ENCODE data around the gene NUFIP2. TPM values are rescaled to one million over a fixed set of nuclear protein-coding genes. Genes with fewer than 3 reads are reported as not detected.
A peak's percentile ranks its signal among the peaks of the same experiment; 100 is the strongest.
"Not testable (repeated sequence)": the region's sequence is repeated elsewhere in the genome, so short reads cannot be mapped to it uniquely, and the experiment has no call there.

The NUFIP2 gene, protein sequence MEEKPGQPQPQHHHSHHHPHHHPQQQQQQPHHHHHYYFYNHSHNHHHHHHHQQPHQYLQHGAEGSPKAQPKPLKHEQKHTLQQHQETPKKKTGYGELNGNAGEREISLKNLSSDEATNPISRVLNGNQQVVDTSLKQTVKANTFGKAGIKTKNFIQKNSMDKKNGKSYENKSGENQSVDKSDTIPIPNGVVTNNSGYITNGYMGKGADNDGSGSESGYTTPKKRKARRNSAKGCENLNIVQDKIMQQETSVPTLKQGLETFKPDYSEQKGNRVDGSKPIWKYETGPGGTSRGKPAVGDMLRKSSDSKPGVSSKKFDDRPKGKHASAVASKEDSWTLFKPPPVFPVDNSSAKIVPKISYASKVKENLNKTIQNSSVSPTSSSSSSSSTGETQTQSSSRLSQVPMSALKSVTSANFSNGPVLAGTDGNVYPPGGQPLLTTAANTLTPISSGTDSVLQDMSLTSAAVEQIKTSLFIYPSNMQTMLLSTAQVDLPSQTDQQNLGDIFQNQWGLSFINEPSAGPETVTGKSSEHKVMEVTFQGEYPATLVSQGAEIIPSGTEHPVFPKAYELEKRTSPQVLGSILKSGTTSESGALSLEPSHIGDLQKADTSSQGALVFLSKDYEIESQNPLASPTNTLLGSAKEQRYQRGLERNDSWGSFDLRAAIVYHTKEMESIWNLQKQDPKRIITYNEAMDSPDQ
- total RNA-seq: 10 to 100 TPM; 39.2 to 87.8 (median 54.1) TPM

DNA sequence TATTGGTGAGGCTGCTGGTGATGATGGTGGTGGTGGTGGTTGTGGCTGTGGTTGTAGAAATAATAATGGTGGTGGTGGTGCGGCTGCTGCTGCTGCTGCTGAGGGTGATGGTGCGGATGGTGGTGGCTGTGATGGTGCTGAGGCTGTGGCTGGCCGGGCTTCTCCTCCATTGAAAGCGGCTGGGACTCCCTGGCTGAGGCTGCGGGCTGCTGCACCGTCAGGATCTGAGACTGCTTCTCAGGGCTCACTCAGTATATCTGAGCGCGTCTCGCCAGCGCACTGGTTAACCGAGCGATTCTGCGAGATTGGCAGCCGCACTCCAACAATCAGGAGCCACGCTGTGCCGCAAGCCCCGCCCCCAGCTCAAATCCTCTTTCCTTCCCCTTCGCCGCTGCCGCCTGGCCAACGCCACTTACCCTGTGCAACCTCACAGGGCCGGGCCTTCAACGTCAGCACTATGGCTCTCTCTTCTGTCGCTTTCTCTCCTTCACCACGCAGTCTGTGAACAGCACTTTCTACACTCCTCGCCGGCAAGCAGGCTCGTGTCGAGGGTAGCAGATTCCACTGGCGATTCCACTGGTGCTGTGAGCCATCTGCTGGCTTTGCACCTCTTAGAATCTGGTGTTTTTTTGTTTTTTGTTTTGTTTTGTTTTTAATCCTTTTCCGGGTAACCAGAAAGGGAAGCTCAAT is at the start of gene NUFIP2:
Gene NUFIP2, minus strand, starts transcription at position 259 of the 690 bp plus-strand sequence. Its CDS starts 89 bp downstream, at position 170.
- Histone ChIP-seq H3K4me3 (peak within 1 kb of the TSS; percentile 53 to 68 (median 63)), H3K4me1 (replicated peaks in 1 of 2) (peaks cover 4 to 11% of the 10 kb centered on the region in 2 donors), H3K27ac (peak within 1 kb of the TSS; percentile 92 to 97)
- peak; percentile 81 to 91 (median 88) for ATAC-seq (replicated peaks in 6 of 8)
- in situ Hi-C loops (cut with MboI; ENCODE audit: low pct_unique_long_range_greater_than_20kb in 2 of 9, low sequenced_read_pairs in 9 of 9, unreplicated experiment in 9 of 9): no loop called here
- WGBS, 10 experiments: 0 to 8% (median 0%) methylated on average over 1 to 6 of the region's 31 CpGs; no CpG with 5 or more reads in 2 of the 10 experiments

DNA sequence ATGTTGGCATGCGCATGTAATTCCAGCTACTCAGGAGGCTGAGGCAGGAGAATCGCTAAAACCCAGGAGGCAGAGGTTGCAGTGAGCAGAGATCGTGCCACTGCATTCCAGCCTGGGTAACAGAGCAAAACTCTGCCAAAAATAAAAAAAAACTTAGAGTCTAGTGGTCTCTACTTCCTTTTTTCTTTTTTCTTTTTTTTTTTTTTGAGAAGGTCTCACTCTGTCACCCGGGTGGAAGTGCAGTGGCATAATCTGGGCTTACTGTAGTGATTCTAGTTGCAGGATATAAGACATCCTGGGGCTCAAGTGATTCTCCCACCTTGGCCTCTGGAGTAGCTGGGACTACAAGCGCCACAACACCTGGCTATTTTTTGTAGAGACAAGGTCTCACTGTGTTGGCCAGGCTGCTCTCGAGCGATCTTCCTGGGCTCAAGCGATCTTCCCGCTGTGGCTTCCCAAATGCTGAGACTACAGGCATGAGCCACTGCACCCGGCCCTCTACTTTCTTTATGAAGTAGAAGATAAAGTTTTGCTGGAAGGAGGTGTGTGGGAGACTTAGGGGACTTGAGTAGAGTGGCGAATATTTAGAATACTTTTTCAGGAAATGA is 48.3 kb upstream of the NUFIP2 start:
- no peak overlapping the region for H3K4me3 ChIP-seq
- in situ Hi-C loops (cut with MboI; ENCODE audit: low pct_unique_long_range_greater_than_20kb in 2 of 9, low sequenced_read_pairs in 9 of 9, unreplicated experiment in 9 of 9): no loop called here
- H3K27ac ChIP-seq: no peak overlapping the region
- no peak for ATAC-seq (replicated peaks in 6 of 8)
- 45 to 94% (median 82%) methylated on average over 1 to 9 of the region's 11 CpGs; no CpG with 5 or more reads in 1 of the 10 experiments for WGBS, 10 experiments
- no peaks in the 10 kb centered on the region for H3K4me1 ChIP-seq (replicated peaks in 1 of 2)

DNA sequence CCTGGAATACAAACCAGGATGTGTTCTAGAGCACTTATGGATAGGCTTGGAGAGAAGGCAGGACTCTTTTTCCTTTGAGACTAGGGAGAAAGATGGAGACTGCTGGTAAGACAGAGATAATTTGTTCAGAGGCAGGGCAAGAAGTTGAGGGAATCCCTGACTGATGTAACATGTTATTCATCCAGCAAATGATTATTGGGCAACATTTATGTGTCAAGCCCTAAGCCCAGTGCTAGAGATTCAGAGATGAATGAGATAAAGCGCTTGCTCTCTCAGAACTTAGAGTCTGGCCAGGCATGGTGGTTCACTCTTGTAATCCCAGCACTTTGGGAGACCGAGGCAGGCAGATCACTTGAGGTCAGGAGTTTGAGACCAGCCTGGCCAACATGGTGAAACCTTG is 47.8 kb upstream of the NUFIP2 start:
- Histone ChIP-seq H3K4me1 (replicated peaks in 1 of 2) (no peaks in the 10 kb centered on the region), H3K27ac (no peak overlapping the region), H3K4me3 (no peak overlapping the region)
- 50 to 100% (median 83%) methylated on average over 1 of the region's 2 CpGs; no CpG with 5 or more reads in 4 of the 10 experiments for WGBS, 10 experiments
- in situ Hi-C loops (cut with MboI; ENCODE audit: low pct_unique_long_range_greater_than_20kb in 2 of 9, low sequenced_read_pairs in 9 of 9, unreplicated experiment in 9 of 9): no loop called here
- peak in 2 of 8 experiments; percentile 30 to 41 for ATAC-seq (replicated peaks in 6 of 8)

DNA sequence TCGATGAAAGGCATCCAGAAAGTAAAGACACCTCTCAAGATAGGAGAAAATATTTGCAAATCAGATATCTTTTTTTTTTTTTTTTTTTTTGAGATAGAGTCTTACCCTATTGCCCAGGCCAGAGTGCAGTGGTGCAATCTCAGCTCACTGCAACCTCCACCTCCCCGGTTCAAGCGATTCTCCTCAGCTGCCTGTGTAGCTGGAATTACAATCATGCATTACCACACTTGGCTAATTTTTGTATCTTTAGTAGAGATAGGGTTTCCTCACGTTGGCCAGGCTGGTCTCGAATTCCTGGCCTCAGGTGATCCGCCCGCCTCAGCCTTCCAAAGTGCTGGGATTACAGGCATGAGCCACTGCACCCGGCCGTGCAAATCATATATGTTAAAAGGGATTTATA is 45.1 kb upstream of the NUFIP2 start:
- H3K27ac ChIP-seq; ATAC-seq (replicated peaks in 6 of 8); H3K4me1 ChIP-seq (replicated peaks in 1 of 2); H3K4me3 ChIP-seq; in situ Hi-C loops (cut with MboI; ENCODE audit: low pct_unique_long_range_greater_than_20kb in 2 of 9, low sequenced_read_pairs in 9 of 9, unreplicated experiment in 9 of 9): not testable (repeated sequence)
- 33 to 100% (median 74%) methylated on average over 3 to 9 of the region's 9 CpGs for WGBS, 10 experiments

DNA sequence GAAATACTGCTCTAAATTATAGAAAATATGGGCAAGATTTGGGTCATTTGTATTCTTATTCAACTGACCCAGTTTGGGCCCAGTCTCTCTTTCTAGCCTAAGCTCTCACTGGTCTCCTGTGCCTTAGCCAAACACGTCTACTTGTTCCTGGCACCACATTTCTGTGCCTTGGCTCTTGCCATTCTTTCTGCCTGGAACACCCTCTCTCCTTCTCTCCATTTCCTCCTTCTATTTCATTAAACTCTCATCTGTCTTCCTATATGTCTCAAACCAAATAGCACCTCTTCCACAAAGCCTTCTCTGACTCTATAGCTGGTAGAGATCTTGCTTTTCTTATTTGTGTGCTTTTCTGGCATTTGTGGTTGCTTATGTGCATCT is 37.7 kb upstream of the NUFIP2 start:
- WGBS, 10 experiments: 0 to 80% (median 70%) methylated on average over 1 of the region's 1 CpG; no CpG with 5 or more reads in 6 of the 10 experiments
- H3K4me1 ChIP-seq (replicated peaks in 1 of 2): no peaks in the 10 kb centered on the region
- H3K27ac ChIP-seq: no peak overlapping the region
- no peak overlapping the region for H3K4me3 ChIP-seq
- ATAC-seq (replicated peaks in 6 of 8): no peak
- in situ Hi-C loops (cut with MboI; ENCODE audit: low pct_unique_long_range_greater_than_20kb in 2 of 9, low sequenced_read_pairs in 9 of 9, unreplicated experiment in 9 of 9): no loop called here

DNA sequence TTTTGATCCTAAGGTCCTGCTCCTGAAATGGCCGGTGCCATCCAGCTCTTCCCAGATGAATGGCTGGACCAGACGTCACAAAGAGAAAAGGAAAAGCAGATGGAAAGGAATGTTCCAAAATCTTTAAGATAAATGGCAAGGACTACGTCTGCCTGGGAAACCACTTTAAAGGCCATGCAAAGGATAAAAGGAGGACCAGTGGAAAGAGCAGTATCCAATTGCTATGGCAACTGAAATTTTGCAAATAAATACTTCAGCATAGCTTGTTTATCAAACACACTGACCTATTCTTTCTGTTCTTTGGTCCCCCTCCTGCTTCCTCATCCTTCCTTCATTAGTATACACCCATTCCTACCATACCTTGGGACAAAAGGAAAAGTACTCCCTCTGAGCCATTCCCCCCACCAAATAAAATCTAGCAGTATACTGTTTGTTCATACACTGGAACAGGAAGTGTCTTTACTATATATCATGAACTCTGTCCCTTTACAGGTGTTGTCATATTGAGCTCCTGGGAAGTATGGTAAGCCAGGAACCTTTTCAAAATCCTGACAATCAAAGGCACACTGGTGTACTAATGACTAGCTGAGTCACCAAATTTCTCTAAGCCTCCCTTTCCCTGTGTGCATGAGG is 37.2 kb upstream of the NUFIP2 start:
- no peaks in the 10 kb centered on the region for H3K4me1 ChIP-seq (replicated peaks in 1 of 2)
- H3K4me3 ChIP-seq: no peak overlapping the region
- WGBS, 10 experiments: 24 to 100% (median 57%) methylated on average over 1 to 3 of the region's 3 CpGs; no CpG with 5 or more reads in 2 of the 10 experiments
- H3K27ac ChIP-seq: no peak overlapping the region
- in situ Hi-C loops (cut with MboI; ENCODE audit: low pct_unique_long_range_greater_than_20kb in 2 of 9, low sequenced_read_pairs in 9 of 9, unreplicated experiment in 9 of 9): no loop called here
- no peak for ATAC-seq (replicated peaks in 6 of 8)

DNA sequence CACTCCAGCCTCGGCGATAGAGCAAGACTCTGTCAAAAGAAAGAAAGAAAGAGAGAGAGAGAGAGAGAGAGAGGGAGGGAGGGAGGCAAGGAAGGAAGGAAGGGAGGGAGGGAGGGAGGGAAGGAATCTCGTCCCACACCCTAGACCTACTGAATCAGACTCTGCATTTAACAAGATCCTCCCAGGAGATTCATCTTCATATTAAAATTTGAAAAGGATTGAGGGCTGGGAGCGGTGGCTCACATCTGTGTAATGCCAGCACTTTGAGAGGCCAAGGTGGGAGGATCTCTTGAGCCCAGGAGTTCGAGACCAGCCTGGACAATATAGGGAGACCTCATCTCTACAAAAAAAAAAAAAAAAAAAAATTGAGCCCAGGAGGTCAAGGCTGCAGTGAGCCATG is 33.5 kb upstream of the NUFIP2 start:
- in situ Hi-C loops (cut with MboI; ENCODE audit: low pct_unique_long_range_greater_than_20kb in 2 of 9, low sequenced_read_pairs in 9 of 9, unreplicated experiment in 9 of 9): no loop called here
- Histone ChIP-seq H3K4me3 (no peak overlapping the region), H3K27ac (no peak overlapping the region), H3K4me1 (replicated peaks in 1 of 2) (no peaks in the 10 kb centered on the region)
- ATAC-seq (replicated peaks in 6 of 8): peak in 3 of 8 experiments; percentile 40 to 96 (median 89)
- 3 to 80% (median 57%) methylated on average over 1 to 4 of the region's 5 CpGs; no CpG with 5 or more reads in 6 of the 10 experiments for WGBS, 10 experiments

DNA sequence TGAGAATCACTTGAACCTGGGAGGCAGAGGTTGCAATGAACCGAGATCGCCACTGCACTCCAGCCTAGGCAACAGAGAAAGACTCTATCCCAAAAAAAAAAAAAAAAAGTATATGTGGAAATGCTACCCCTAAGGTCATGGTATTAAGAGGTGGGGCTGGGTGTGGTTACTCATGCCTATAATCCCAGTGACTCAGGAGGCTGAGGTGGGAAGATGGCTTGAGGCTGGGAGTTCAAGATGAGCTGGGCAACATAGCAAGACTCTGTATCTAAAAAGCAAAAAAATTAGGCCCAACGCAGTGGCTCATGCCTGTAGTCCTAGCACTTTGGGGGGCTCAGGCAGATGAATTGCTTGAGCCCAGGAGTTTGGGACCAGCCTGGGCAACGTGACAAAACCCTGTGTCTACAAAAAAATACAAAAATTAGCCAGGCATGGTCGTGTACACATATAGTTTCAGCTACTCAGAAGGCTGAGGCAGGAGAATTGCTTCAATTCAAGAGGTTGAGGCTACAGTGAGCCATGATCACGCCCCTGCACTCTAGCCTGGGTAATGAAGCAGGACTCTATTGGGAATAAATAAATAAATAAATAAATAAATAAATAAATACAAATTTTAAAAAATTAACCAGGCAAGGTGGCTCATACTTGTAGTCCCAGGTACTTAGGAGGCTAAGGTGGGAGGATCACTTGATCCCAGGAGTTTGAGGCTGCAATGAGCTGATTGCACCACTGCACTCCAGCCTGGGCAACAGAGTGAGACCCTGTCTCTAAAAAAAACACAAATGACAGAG is 32.3 kb upstream of the NUFIP2 start:
- WGBS, 10 experiments: 60 to 100% (median 79%) methylated on average over 1 to 5 of the region's 6 CpGs; no CpG with 5 or more reads in 1 of the 10 experiments
- no peak for ATAC-seq (replicated peaks in 6 of 8)
- no peak overlapping the region for H3K27ac ChIP-seq
- H3K4me1 ChIP-seq (replicated peaks in 1 of 2): no peaks in the 10 kb centered on the region
- in situ Hi-C loops (cut with MboI; ENCODE audit: low pct_unique_long_range_greater_than_20kb in 2 of 9, low sequenced_read_pairs in 9 of 9, unreplicated experiment in 9 of 9): no loop called here
- no peak overlapping the region for H3K4me3 ChIP-seq

DNA sequence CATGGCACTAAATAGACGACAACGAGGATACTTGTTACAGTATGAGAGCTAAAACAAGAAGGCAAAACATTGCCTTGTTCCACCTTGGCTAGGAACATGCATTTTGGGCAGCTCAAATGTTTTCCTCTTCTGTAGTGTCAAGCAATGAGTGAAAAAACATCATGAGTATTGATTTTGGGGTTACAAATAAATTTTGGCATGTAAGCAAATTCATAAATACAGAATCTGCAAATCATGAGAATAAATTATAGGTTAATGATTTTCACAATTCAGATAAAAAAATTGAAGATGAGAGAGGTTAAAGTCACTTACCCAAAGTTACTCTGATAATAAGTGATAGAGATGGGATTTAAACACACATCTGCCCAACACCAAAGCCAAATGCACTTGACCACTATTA is 28.4 kb upstream of the NUFIP2 start:
- H3K4me3 ChIP-seq: no peak overlapping the region
- ATAC-seq (replicated peaks in 6 of 8): no peak
- H3K27ac ChIP-seq: no peak overlapping the region
- no peaks in the 10 kb centered on the region for H3K4me1 ChIP-seq (replicated peaks in 1 of 2)
- 35 to 83% (median 71%) methylated on average over 2 of the region's 2 CpGs; no CpG with 5 or more reads in 2 of the 10 experiments for WGBS, 10 experiments
- in situ Hi-C loops (cut with MboI; ENCODE audit: low pct_unique_long_range_greater_than_20kb in 2 of 9, low sequenced_read_pairs in 9 of 9, unreplicated experiment in 9 of 9): no loop called here

DNA sequence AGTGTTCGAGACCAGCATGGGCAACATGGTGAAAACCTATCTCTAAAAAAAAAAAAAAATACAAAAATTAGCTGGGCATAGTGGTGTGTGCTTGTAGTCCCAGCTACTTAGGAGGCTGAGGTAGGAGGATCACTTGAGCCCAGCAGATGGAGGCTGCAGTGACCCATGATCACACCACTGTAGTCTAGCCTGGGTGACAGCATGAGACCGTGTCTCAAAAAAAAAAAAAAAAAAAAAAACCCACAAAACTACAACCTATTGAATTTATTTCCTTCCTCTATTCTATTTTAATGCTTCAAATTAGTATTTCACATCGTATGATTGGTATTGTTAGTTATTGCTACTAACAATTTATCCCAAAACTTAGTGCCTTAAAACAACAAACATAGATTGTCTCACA is 9.4 kb upstream of the NUFIP2 start:
- Histone ChIP-seq H3K27ac (no peak overlapping the region), H3K4me1 (replicated peaks in 1 of 2) (no peaks in the 10 kb centered on the region), H3K4me3 (no peak overlapping the region)
- 50 to 100% (median 89%) methylated on average over 1 to 3 of the region's 3 CpGs; no CpG with 5 or more reads in 3 of the 10 experiments for WGBS, 10 experiments
- ATAC-seq (replicated peaks in 6 of 8): no peak
- in situ Hi-C loops (cut with MboI; ENCODE audit: low pct_unique_long_range_greater_than_20kb in 2 of 9, low sequenced_read_pairs in 9 of 9, unreplicated experiment in 9 of 9): no loop called here

DNA sequence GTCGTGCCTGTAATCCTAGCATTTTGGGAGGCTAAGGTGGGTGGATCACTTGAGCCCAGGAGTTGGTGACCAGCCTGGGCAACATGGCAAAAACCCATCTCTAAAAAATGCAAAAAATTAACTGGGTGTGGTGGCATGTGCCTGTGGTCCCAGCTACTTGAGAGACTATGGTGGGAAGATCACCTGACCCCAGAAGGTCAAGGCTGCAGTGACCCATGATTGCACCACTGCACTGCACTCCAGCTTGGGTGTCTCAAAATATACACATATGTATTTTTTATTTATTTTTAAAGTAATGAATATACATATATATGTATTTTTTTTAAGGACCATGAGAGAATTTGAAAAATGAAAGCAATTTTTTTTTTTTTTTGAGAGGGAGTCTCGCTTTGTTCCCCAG is 5.1 kb upstream of the NUFIP2 start:
- H3K27ac ChIP-seq: no peak overlapping the region
- no peak for ATAC-seq (replicated peaks in 6 of 8)
- H3K4me3 ChIP-seq: no peak overlapping the region
- H3K4me1 ChIP-seq (replicated peaks in 1 of 2): no peaks in the 10 kb centered on the region
- in situ Hi-C loops (cut with MboI; ENCODE audit: low pct_unique_long_range_greater_than_20kb in 2 of 9, low sequenced_read_pairs in 9 of 9, unreplicated experiment in 9 of 9): no loop called here
- WGBS, 10 experiments: 60 to 100% (median 90%) methylated on average over 1 to 2 of the region's 2 CpGs; no CpG with 5 or more reads in 6 of the 10 experiments

DNA sequence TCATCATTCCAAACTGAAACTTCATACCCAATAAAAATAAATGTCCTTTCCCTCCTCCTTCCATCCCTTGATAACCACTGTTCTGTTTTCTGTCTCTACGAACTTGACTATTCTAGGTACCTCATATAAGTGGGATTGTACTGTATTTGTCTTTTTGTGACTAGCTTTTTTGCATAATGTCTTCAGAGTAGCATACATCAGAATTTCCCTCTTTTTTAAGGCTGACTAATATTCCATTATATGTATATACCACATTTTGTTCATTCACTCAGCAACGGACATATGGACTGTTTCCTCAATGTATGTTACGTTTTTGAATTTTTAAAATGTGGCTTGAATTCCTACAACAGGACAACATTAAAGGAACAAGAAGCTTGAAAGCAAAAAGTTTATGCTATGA is 1.5 kb upstream of the NUFIP2 start:
- ATAC-seq (replicated peaks in 6 of 8): no peak
- H3K4me3 ChIP-seq: no peak overlapping the region
- no peak overlapping the region for H3K27ac ChIP-seq
- in situ Hi-C loops (cut with MboI; ENCODE audit: low pct_unique_long_range_greater_than_20kb in 2 of 9, low sequenced_read_pairs in 9 of 9, unreplicated experiment in 9 of 9): no loop called here
- 76 to 100% (median 83%) methylated on average over 1 to 3 of the region's 3 CpGs; no CpG with 5 or more reads in 1 of the 10 experiments for WGBS, 10 experiments
- H3K4me1 ChIP-seq (replicated peaks in 1 of 2): peaks cover 4 to 6% of the 10 kb centered on the region in 2 donors
